Stimulated activated memory B cell treated with anti-CD40 and anti-IgM and Interleukin-4, amounts not matched to agents 10 μg/mL and 1 μg/mL and 100 μg/mL, for 72 hours (primary cell): Measurements from ENCODE around the gene DNM3.

Source experiments
- ATAC-seq: fragments of 150-1000 bp; cut with Tn5 transposase; 2 replicates; pipeline ENCODE4 v1.10.0; 2021
- H3K27ac Mint-ChIP-seq: one replicate; pipeline ENCODE4 v1.8.0; 2022; ENCODE audit warnings: mild to moderate bottlenecking, mixed read lengths
- H3K27me3 Mint-ChIP-seq: one replicate; pipeline ENCODE4 v1.8.0; 2022; ENCODE audit warnings: mixed read lengths
- H3K36me3 Mint-ChIP-seq: one replicate; pipeline ENCODE4 v1.8.0; 2022; ENCODE audit warnings: mixed read lengths
- H3K4me1 Mint-ChIP-seq: one replicate; pipeline ENCODE4 v1.8.0; 2022; ENCODE audit warnings: mixed read lengths
- H3K4me3 Mint-ChIP-seq: one replicate; pipeline ENCODE4 v1.8.0; 2022; ENCODE audit warnings: mild to moderate bottlenecking, moderate library complexity, mixed read lengths
- H3K9me3 Mint-ChIP-seq: one replicate; pipeline ENCODE4 v1.8.0; 2022; ENCODE audit warnings: mixed read lengths

DNM3 gene

DNA sequence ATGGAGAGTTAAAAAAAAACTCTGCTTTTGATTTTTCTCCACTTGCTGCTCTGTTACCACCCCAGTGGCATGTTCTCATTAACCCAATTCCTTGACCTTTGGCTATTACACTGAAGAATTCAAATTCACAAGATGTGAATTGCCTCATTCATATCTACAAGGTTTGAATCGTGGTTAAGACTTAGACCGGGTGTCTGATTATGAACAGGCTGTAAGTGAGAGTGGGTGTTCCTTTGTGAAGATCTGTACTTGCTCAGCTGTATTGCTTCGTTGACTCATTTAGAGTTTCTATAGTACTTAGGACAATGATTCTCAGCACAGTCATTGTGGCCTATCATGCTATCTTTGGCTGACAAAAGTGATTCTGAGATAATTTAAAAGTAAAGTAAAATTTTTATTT, 36.4 kb downstream of the DNM3 start:
- no peak for ATAC-seq
- Mint-ChIP-seq H3K4me3 (no peak overlapping the region), H3K27ac (no peak overlapping the region)

DNA sequence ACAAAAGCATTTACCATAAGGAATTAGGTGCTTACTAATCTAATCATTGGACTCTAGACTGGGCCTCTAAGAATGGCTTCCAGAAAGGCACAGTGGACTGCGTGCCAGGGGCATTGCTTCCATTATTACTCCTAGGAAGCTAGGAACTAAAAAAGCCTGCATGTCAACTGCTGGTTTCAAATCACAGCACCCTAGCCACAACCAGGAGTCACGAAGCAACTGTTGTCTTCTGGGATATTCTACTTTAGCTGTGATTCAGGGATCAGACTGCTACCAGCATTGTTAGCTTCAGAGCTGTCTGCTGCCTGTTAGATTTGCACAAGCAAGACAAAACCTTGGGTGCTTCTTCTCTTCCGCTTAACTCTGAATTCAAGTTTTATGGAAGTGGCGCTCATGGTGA, 38.3 kb downstream of the DNM3 start:
- Mint-ChIP-seq H3K9me3 (no peaks in the 10 kb centered on the region), H3K27ac (no peak overlapping the region), H3K4me1 (peaks cover 5% of the 10 kb centered on the region), H3K27me3 (no peaks in the 10 kb centered on the region), H3K4me3 (no peak overlapping the region), H3K36me3 (no peaks in the 10 kb centered on the region)
- no peak for ATAC-seq

More for the DNA sequence above, 36.4 kb downstream of the DNM3 start:
- H3K4me1 Mint-ChIP-seq = no peaks in the 10 kb centered on the region
- no peaks in the 10 kb centered on the region for H3K9me3 Mint-ChIP-seq
- no peaks in the 10 kb centered on the region for H3K36me3 Mint-ChIP-seq
- H3K27me3 Mint-ChIP-seq = no peaks in the 10 kb centered on the region

DNA sequence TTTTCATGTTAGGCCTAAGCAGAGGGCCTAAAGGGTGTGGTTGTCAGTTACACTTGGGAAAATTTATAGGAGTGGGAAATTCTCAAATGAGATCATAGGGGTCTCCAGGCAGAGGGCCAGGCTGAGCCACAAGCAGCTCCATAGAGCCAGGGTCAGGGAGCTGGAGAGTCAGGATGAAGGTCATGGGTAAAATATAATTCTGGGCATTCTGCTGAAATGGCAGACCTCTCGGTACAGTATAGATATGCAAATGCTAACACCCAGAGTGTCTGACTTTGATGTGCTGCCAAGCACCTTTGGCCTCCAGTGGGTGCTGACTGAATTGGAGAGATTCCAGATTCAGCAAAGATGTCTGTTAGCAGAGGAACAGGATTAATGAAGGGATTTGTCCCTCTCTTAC, 40.1 kb downstream of the DNM3 start:
- Mint-ChIP-seq H3K36me3 (no peaks in the 10 kb centered on the region), H3K27me3 (no peaks in the 10 kb centered on the region)
- ATAC-seq = no peak

GRCh38 chr1:171883849-171884248, 42.6 kb downstream of the DNM3 start:
- H3K9me3 Mint-ChIP-seq = no peaks in the 10 kb centered on the region
- H3K4me1 Mint-ChIP-seq = peaks cover 5% of the 10 kb centered on the region
- ATAC-seq = no peak
- H3K4me3 Mint-ChIP-seq = no peak overlapping the region
- no peaks in the 10 kb centered on the region for H3K27me3 Mint-ChIP-seq
- no peak overlapping the region for H3K27ac Mint-ChIP-seq
- no peaks in the 10 kb centered on the region for H3K36me3 Mint-ChIP-seq

More for the DNA sequence above, 40.1 kb downstream of the DNM3 start:
- H3K27ac Mint-ChIP-seq = no peak overlapping the region
- no peak overlapping the region for H3K4me3 Mint-ChIP-seq
- peaks cover 5% of the 10 kb centered on the region for H3K4me1 Mint-ChIP-seq
- H3K9me3 Mint-ChIP-seq = no peaks in the 10 kb centered on the region

DNA sequence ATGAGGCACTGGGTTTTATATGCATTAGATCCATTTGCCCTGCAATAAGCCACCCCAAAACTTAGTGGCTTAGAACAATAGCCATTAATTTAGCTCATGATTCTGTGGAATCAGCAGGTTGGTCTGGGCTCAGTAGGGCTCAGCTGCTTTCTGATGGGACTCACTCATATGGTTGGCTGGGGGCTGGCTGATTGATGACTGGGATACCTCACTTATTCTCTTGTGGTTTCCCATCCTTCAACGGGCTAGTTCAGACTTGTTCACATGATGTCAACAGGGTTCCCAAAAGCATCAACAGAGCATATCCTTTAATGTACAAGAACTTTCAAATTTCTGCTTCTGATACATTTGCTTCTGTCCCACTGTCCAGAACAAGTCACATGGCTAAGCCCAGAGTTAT, 43.2 kb downstream of the DNM3 start:
- H3K27ac Mint-ChIP-seq = no peak overlapping the region
- no peak overlapping the region for H3K4me3 Mint-ChIP-seq
- no peak for ATAC-seq
- no peaks in the 10 kb centered on the region for H3K27me3 Mint-ChIP-seq
- H3K9me3 Mint-ChIP-seq = no peaks in the 10 kb centered on the region
- no peaks in the 10 kb centered on the region for H3K36me3 Mint-ChIP-seq
- peaks cover 5% of the 10 kb centered on the region for H3K4me1 Mint-ChIP-seq

- H3K4me3 Mint-ChIP-seq = no peak overlapping the region
- no peaks in the 10 kb centered on the region for H3K36me3 Mint-ChIP-seq
- H3K27me3 Mint-ChIP-seq = no peaks in the 10 kb centered on the region
- H3K9me3 Mint-ChIP-seq = no peaks in the 10 kb centered on the region
- no peak overlapping the region for H3K27ac Mint-ChIP-seq
- ATAC-seq = no peak
- no peaks in the 10 kb centered on the region for H3K4me1 Mint-ChIP-seq
These were observed 48.8 kb downstream of the DNM3 start for GRCh38 chr1:171890131-171890530.

DNA sequence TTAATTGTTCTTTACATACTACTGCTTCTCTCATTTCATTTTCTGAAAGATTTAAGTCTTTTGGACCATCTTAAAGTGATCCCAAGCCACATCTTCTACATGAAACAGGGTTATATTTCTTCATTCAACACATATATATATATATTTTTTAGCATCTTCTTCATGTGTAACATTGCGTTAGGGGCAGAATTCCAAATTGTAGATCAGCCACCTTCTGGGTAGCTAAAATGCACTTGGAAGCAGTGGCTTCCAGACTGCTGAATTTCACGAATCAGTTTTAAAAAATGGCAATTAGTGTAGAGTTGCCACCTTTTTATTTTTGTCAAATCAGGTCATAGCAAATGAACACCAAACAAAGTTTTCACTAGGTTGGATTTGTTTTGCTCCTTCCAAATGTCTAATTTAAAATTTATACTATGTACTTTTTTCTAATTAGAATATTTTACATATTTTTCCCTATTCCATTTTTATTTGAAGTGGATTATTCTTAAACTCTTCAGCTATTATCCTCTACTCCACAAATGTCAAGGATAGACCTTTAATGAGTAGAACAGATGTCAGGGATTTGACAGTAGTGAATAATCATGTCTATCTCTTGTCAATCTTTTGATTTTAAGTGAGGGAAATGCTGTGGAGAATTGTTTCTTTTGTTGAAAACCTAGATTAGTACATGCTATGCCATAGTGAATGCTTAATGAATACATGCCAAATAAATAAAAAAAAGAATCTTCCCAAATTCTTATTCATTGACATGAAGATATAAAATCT, 55.8 kb downstream of the DNM3 start:
- Mint-ChIP-seq H3K4me1 (no peaks in the 10 kb centered on the region), H3K27me3 (peaks cover 18% of the 10 kb centered on the region), H3K27ac (no peak overlapping the region), H3K36me3 (peaks cover 6% of the 10 kb centered on the region), H3K9me3 (no peaks in the 10 kb centered on the region), H3K4me3 (no peak overlapping the region)
- ATAC-seq = no peak

DNA sequence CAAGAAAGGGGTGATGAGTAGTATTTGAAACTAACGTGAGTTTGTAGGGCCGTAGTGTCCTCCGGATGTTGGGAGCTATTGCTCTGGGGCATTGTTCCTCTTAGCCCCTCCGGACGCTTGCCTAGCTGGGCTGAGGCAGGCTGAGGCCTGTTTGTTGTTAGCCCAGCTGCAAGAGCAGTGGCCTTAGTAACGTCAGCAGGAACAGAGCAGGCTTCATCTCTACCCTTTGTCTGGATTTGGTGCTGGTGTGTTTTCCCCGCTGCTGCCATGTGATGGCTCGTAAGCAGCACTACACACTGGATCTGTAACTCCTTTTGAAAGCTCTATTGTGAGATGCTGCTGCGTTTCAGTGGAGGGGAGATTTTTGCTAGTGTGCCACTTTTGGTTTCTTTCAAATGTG, 57.6 kb downstream of the DNM3 start:
- ATAC-seq = no peak
- H3K9me3 Mint-ChIP-seq = no peaks in the 10 kb centered on the region
- peaks cover 6% of the 10 kb centered on the region for H3K36me3 Mint-ChIP-seq
- peaks cover 18% of the 10 kb centered on the region for H3K27me3 Mint-ChIP-seq
- no peak overlapping the region for H3K4me3 Mint-ChIP-seq
- no peak overlapping the region for H3K27ac Mint-ChIP-seq
- H3K4me1 Mint-ChIP-seq = no peaks in the 10 kb centered on the region

- no peaks in the 10 kb centered on the region for H3K4me1 Mint-ChIP-seq
- no peaks in the 10 kb centered on the region for H3K9me3 Mint-ChIP-seq
- no peak overlapping the region for H3K4me3 Mint-ChIP-seq
- peaks cover 6% of the 10 kb centered on the region for H3K36me3 Mint-ChIP-seq
- H3K27me3 Mint-ChIP-seq = peaks cover 18% of the 10 kb centered on the region
- ATAC-seq = no peak
- no peak overlapping the region for H3K27ac Mint-ChIP-seq
These were observed 58.5 kb downstream of the DNM3 start for GRCh38 chr1:171899838-171900237.

- ATAC-seq = no peak
- no peaks in the 10 kb centered on the region for H3K4me1 Mint-ChIP-seq
- H3K27me3 Mint-ChIP-seq = peaks cover 18% of the 10 kb centered on the region
- no peak overlapping the region for H3K4me3 Mint-ChIP-seq
- no peak overlapping the region for H3K27ac Mint-ChIP-seq
- H3K9me3 Mint-ChIP-seq = no peaks in the 10 kb centered on the region
- peaks cover 6% of the 10 kb centered on the region for H3K36me3 Mint-ChIP-seq
These were observed 59.9 kb downstream of the DNM3 start for GRCh38 chr1:171901245-171901644.

DNA sequence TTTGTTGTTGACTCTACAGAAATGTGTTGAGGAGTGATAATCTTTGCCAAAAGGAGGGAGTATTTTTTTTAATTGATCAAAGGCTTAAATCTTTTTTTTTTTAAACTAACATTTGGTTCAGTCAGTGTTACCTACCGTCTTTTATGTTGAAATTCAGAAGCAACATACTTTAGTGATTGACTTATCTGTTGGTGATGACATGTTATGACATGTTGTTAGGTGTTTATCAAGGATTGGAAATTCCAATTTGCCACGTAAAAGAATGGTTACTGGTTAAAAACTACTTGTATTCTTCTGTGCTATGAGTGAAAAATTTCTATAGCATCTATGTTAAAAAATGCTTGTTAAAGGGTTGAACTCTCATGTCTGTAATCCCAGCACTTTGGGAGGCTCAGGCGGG, 61.2 kb downstream of the DNM3 start:
- ATAC-seq = no peak
- H3K27ac Mint-ChIP-seq = no peak overlapping the region
- H3K9me3 Mint-ChIP-seq = no peaks in the 10 kb centered on the region
- H3K4me1 Mint-ChIP-seq = no peaks in the 10 kb centered on the region
- H3K27me3 Mint-ChIP-seq = peaks cover 18% of the 10 kb centered on the region
- H3K4me3 Mint-ChIP-seq = no peak overlapping the region
- peaks cover 6% of the 10 kb centered on the region for H3K36me3 Mint-ChIP-seq

- H3K27ac Mint-ChIP-seq = no peak overlapping the region
- ATAC-seq = no peak
- peaks cover 6% of the 10 kb centered on the region for H3K36me3 Mint-ChIP-seq
- no peaks in the 10 kb centered on the region for H3K9me3 Mint-ChIP-seq
- H3K4me3 Mint-ChIP-seq = no peak overlapping the region
- H3K27me3 Mint-ChIP-seq = peaks cover 7% of the 10 kb centered on the region
- H3K4me1 Mint-ChIP-seq = no peaks in the 10 kb centered on the region
These were observed 63.6 kb downstream of the DNM3 start for GRCh38 chr1:171904778-171905450.

- Mint-ChIP-seq H3K27me3 (no peaks in the 10 kb centered on the region), H3K27ac (no peak overlapping the region), H3K4me3 (no peak overlapping the region), H3K9me3 (no peaks in the 10 kb centered on the region), H3K4me1 (no peaks in the 10 kb centered on the region), H3K36me3 (no peaks in the 10 kb centered on the region)
- ATAC-seq = no peak
These were observed 68.4 kb downstream of the DNM3 start for GRCh38 chr1:171909711-171910110.

DNA sequence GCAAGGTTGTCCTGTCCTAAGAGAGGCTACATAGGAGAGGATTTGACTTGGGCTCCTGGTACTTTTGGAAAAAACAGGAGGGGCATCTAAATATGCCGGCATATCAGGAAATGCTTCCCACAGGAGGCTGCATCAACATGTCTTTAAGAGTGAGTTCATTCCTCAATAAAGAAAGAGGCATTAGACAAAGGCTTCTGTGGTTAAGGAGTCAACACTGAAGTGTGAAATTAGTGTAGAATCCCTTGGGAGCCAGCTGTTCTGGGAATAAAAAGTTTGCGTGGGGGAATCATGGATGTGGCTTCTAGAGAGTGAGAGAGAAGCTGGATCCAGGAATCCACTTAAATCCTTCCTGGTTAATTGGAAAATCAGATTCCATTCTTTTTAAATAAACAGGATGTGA, 69.5 kb downstream of the DNM3 start:
- H3K4me1 Mint-ChIP-seq = no peaks in the 10 kb centered on the region
- H3K36me3 Mint-ChIP-seq = no peaks in the 10 kb centered on the region
- no peak overlapping the region for H3K4me3 Mint-ChIP-seq
- no peaks in the 10 kb centered on the region for H3K9me3 Mint-ChIP-seq
- no peaks in the 10 kb centered on the region for H3K27me3 Mint-ChIP-seq
- ATAC-seq = no peak
- H3K27ac Mint-ChIP-seq = no peak overlapping the region

GRCh38 chr1:171911506-171911905, 70.2 kb downstream of the DNM3 start:
- Mint-ChIP-seq H3K27me3 (no peaks in the 10 kb centered on the region), H3K36me3 (no peaks in the 10 kb centered on the region), H3K27ac (no peak overlapping the region), H3K4me1 (no peaks in the 10 kb centered on the region), H3K4me3 (no peak overlapping the region), H3K9me3 (no peaks in the 10 kb centered on the region)
- ATAC-seq = no peak

GRCh38 chr1:171912509-171913175, 71.3 kb downstream of the DNM3 start:
- Mint-ChIP-seq H3K36me3 (no peaks in the 10 kb centered on the region), H3K27ac (no peak overlapping the region), H3K9me3 (no peaks in the 10 kb centered on the region), H3K4me3 (no peak overlapping the region), H3K4me1 (no peaks in the 10 kb centered on the region), H3K27me3 (no peaks in the 10 kb centered on the region)
- no peak for ATAC-seq
